IMR-90 (cell line): ENCODE measurements around the gene ZMYM4. TPM values are rescaled to one million over a fixed set of nuclear protein-coding genes. Genes with fewer than 3 reads are reported as not detected.

Experiments used
- ATAC-seq: fragments of 200-7000 bp; cut with Tn5 transposase; 2 replicates; pipeline ENCODE4 v1.9.1; 2020; ENCODE audit warnings: low read depth, mild to moderate bottlenecking, moderate library complexity
- BruUV-seq: library from RNA; stranded (reverse); fragments of 400-500 nt; replicated peaks from 2 replicates; lab custom pipeline; 2021; lab: Mats Ljungman, UMichigan
- CTCF ChIA-PET: fragments of 300-600 bp; formaldehyde crosslinking; extraction: SDS; loops from one replicate; lab custom pipeline; 2021; ENCODE audit warnings: antibody characterized with exemption; lab: Yijun Ruan, JAX
- POLR2A ChIA-PET: fragments of 300-600 bp; sonication (Branson Sonifier 250); formaldehyde crosslinking; loops from one replicate; lab custom pipeline; 2022; ENCODE audit warnings: antibody characterized with exemption; ENCODE audit not compliant: unreplicated experiment; lab: Charles Lee
- DNase-seq: peaks from one replicate; pipeline ENCODE4 v3.0.0; 2013
- H2AFZ ChIP-seq: replicated peaks from 2 replicates; pipeline ENCODE3; 2013; ENCODE audit warnings: low read length, mild to moderate bottlenecking; ENCODE audit not compliant: poor library complexity
- H2AK5ac ChIP-seq: 2 replicates; pipeline ENCODE4 v1.6.1; 2013; ENCODE audit warnings: low read depth, low read length, inconsistent platforms
- H2AK9ac ChIP-seq: replicated peaks from 2 replicates; pipeline ENCODE3; 2013; ENCODE audit warnings: mild to moderate bottlenecking, low read depth, low read length, moderate library complexity; ENCODE audit not compliant: poor library complexity
- H2BK120ac ChIP-seq: 2 replicates; pipeline ENCODE4 v1.6.1; 2013; ENCODE audit warnings: low read depth, low read length, inconsistent platforms
- H2BK15ac ChIP-seq: 3 replicates; pipeline ENCODE4 v1.6.1; 2013; ENCODE audit warnings: low read depth, low read length, inconsistent platforms
- H2BK20ac ChIP-seq: 2 replicates; pipeline ENCODE4 v1.6.1; 2013; ENCODE audit warnings: low read depth, mild to moderate bottlenecking, inconsistent platforms, low read length, moderate library complexity
- H2BK5ac ChIP-seq: 2 replicates; pipeline ENCODE4 v1.6.1; 2013; ENCODE audit warnings: mild to moderate bottlenecking, low read depth, low read length, inconsistent platforms; ENCODE audit not compliant: poor library complexity, severe bottlenecking
- H3K14ac ChIP-seq: replicated peaks from 2 replicates; pipeline ENCODE4 v1.6.1; 2013; ENCODE audit warnings: low read depth, low read length, inconsistent platforms
- H3K18ac ChIP-seq: 2 replicates; pipeline ENCODE4 v1.6.1; 2013; ENCODE audit warnings: low read depth, low read length, control low read depth
- H3K23ac ChIP-seq: 2 replicates; pipeline ENCODE4 v1.6.1; 2013; ENCODE audit warnings: low read depth, low read length, inconsistent platforms
- H3K27ac ChIP-seq: 2 replicates; pipeline ENCODE4 v1.5.1; 2013; ENCODE audit warnings: mild to moderate bottlenecking, control low read depth, low read length; ENCODE audit not compliant: insufficient read depth
- H3K27me3 ChIP-seq: 2 replicates; pipeline ENCODE4 v1.6.1; 2013; ENCODE audit warnings: low read length; ENCODE audit not compliant: control insufficient read depth, insufficient read depth
- H3K36me3 ChIP-seq: 2 replicates; pipeline ENCODE4 v1.6.1; 2013; ENCODE audit warnings: low read length, mixed read lengths; ENCODE audit not compliant: control insufficient read depth, insufficient read depth
- H3K4ac ChIP-seq: 2 replicates; pipeline ENCODE4 v1.6.1; 2013; ENCODE audit warnings: low read depth, low read length, inconsistent platforms
- H3K4me1 ChIP-seq: 2 replicates; pipeline ENCODE4 v1.6.1; 2013; ENCODE audit warnings: low read length, mixed read lengths; ENCODE audit not compliant: control insufficient read depth, insufficient read depth
- H3K4me2 ChIP-seq: 2 replicates; pipeline ENCODE4 v1.6.1; 2013; ENCODE audit warnings: low read depth, mild to moderate bottlenecking, control low read depth, low read length, moderate library complexity
- H3K4me3 ChIP-seq: 2 replicates; pipeline ENCODE4 v1.5.1; 2013; ENCODE audit warnings: low read depth, mild to moderate bottlenecking, control low read depth, low read length, moderate library complexity; ENCODE audit not compliant: insufficient read depth
- H3K56ac ChIP-seq: 2 replicates; pipeline ENCODE4 v1.6.1; 2013; ENCODE audit warnings: low read length, inconsistent platforms; ENCODE audit not compliant: insufficient read depth; ENCODE audit errors: extremely low read depth
- H3K79me1 ChIP-seq, 2 experiments: 2 replicates each; pipeline ENCODE4 v1.6.1; 2013; ENCODE audit warnings: low read length in 2 of 2, inconsistent platforms in 1 of 2, low read depth in 1 of 2
- H3K9ac ChIP-seq: 2 replicates; pipeline ENCODE4 v1.6.1; 2013; ENCODE audit warnings: low read depth, low read length, control low read depth
- H3K9me1 ChIP-seq: 2 replicates; pipeline ENCODE4 v1.6.1; 2013; ENCODE audit warnings: low read length, inconsistent platforms; ENCODE audit not compliant: insufficient read depth
- H3K9me3 ChIP-seq: 2 replicates; pipeline ENCODE4 v1.6.1; 2013; ENCODE audit warnings: low read length; ENCODE audit not compliant: control insufficient read depth, insufficient read depth
- H4K20me1 ChIP-seq: 2 replicates; pipeline ENCODE4 v1.6.1; 2013; ENCODE audit warnings: low read length, inconsistent platforms; ENCODE audit not compliant: insufficient read depth
- H4K5ac ChIP-seq: 2 replicates; pipeline ENCODE4 v1.6.1; 2013; ENCODE audit warnings: mild to moderate bottlenecking, low read depth, low read length, control low read depth
- H4K8ac ChIP-seq, 2 experiments: 2 replicates each; pipeline ENCODE4 v1.6.1; 2013; ENCODE audit warnings: low read depth in 2 of 2, low read length in 2 of 2, control low read depth in 1 of 2, inconsistent platforms in 1 of 2
- H4K91ac ChIP-seq: 2 replicates; pipeline ENCODE4 v1.6.1; 2013; ENCODE audit warnings: low read depth, low read length, inconsistent platforms; ENCODE audit not compliant: insufficient read depth
- BHLHE40 ChIP-seq: fragments of 150-350 bp; IDR thresholded peaks from 2 replicates; pipeline ENCODE4 v1.6.1; 2016; ENCODE audit warnings: mild to moderate bottlenecking, low read depth, low read length
- CEBPB ChIP-seq: IDR thresholded peaks from 2 replicates; pipeline ENCODE4 v1.6.1; 2012; ENCODE audit warnings: low read depth, low read length, improper control_type of control experiment
- CHD1 ChIP-seq: IDR thresholded peaks from 2 replicates; pipeline ENCODE4 v1.6.1; 2012; ENCODE audit warnings: low read depth, low read length, improper control_type of control experiment
- CTCF ChIP-seq: conservative IDR thresholded peaks from 2 replicates; pipeline ENCODE4 v1.5.1; 2012; ENCODE audit warnings: mild to moderate bottlenecking, low read depth, low read length, improper control_type of control experiment
- ELK1 ChIP-seq: fragments of 150-350 bp; IDR thresholded peaks from 2 replicates; pipeline ENCODE4 v1.6.1; 2016; ENCODE audit warnings: low read depth, mild to moderate bottlenecking, low read length, moderate library complexity, borderline replicate concordance
- FOS ChIP-seq: fragments of 150-350 bp; IDR thresholded peaks from 2 replicates; pipeline ENCODE4 v1.6.1; 2016; ENCODE audit warnings: low read depth, low read length
- MAFK ChIP-seq: IDR thresholded peaks from 2 replicates; pipeline ENCODE4 v1.6.1; 2012; ENCODE audit warnings: low read depth, low read length, improper control_type of control experiment
- MAZ ChIP-seq: IDR thresholded peaks from 2 replicates; pipeline ENCODE4 v1.6.1; 2012; ENCODE audit warnings: low read depth, mild to moderate bottlenecking, low read length, improper control_type of control experiment, moderate library complexity, borderline replicate concordance
- MXI1 ChIP-seq: IDR thresholded peaks from 2 replicates; pipeline ENCODE4 v1.6.1; 2012; ENCODE audit warnings: low read depth, mild to moderate bottlenecking, low read length, moderate library complexity, borderline replicate concordance
- NFE2L2 ChIP-seq: fragments of 150-350 bp; IDR thresholded peaks from 2 replicates; pipeline ENCODE4 v1.6.1; 2016; ENCODE audit warnings: low read depth, mild to moderate bottlenecking, low read length
- POLR2A ChIP-seq: IDR thresholded peaks from 2 replicates; pipeline ENCODE4 v1.6.1; 2012; ENCODE audit warnings: mild to moderate bottlenecking, low read depth, low read length
- RAD21 ChIP-seq: IDR thresholded peaks from 2 replicates; pipeline ENCODE4 v1.6.1; 2012; ENCODE audit warnings: low read length, improper control_type of control experiment
- RCOR1 ChIP-seq: IDR thresholded peaks from 2 replicates; pipeline ENCODE4 v1.6.1; 2012; ENCODE audit warnings: mild to moderate bottlenecking, low read length, improper control_type of control experiment; ENCODE audit not compliant: insufficient replicate concordance
- RFX5 ChIP-seq: IDR thresholded peaks from 2 replicates; pipeline ENCODE4 v1.8.0; 2012; ENCODE audit warnings: low read depth, mild to moderate bottlenecking, low read length, moderate library complexity
- SMC3 ChIP-seq: fragments of 150-350 bp; IDR thresholded peaks from 2 replicates; pipeline ENCODE4 v1.6.1; 2016; ENCODE audit warnings: low read depth, mild to moderate bottlenecking, antibody characterized with exemption, low read length, moderate library complexity
- USF2 ChIP-seq: fragments of 150-350 bp; IDR thresholded peaks from 2 replicates; pipeline ENCODE4 v1.6.1; 2017; ENCODE audit warnings: mild to moderate bottlenecking, antibody characterized with exemption, low read length, low read depth
- dilution Hi-C: fragments of 300-500 bp; cut with HindIII; formaldehyde crosslinking; loops from one replicate; pipeline ENCODE4 v1.14.3; 2018; ENCODE audit warnings: low sequenced_read_pairs; ENCODE audit not compliant: unreplicated experiment
- in situ Hi-C: fragments of 300-500 bp; cut with MboI; formaldehyde crosslinking; loops from 3 replicates; pipeline ENCODE4 v1.14.3; 2019; ENCODE audit warnings: low sequenced_read_pairs, inconsistent platforms, mixed read lengths
- intact Hi-C: fragments of 100-400 bp; cut with micrococcal nuclease; formaldehyde crosslinking; loops from 2 replicates; pipeline ENCODE4 v1.10.0; 2022
- polyA plus RNA-seq, 3 experiments: library from polyadenylated mRNA; depleted of rRNA; stranded (reverse); fragments of >200 nt; gene quantifications; 2 replicates each; pipeline ENCODE4 v1.2.3, GENCODE V29; 2012; ENCODE audit warnings: low replicate concordance in 1 of 3
- total RNA-seq: library from RNA; depleted of rRNA; stranded (reverse); fragments of >200 nt; gene quantifications from 2 replicates; pipeline ENCODE4 v1.2.3, GENCODE V29; 2012

The ZMYM4 gene
- total and polyA plus RNA-seq, 2 of the 4 experiments (the other 2 are of a cell fraction) = 14.7 to 53.8 TPM

- Histone ChIP-seq H2BK5ac (no peak overlapping the region), H2AK9ac (no peak overlapping the region), H2AK5ac (no peak overlapping the region), H4K91ac (no peak overlapping the region), H3K9ac (no peak overlapping the region), H2AFZ (no peak overlapping the region), H3K56ac (no peak overlapping the region), H3K14ac (no peak overlapping the region), H3K27me3 (no peaks in the 10 kb centered on the region), H3K27ac (no peak overlapping the region), H4K8ac (no peak overlapping the region), H2BK120ac (no peak overlapping the region), H4K5ac (no peak overlapping the region), H3K4me2 (no peak overlapping the region), H3K4me3 (no peak overlapping the region), H3K4me1 (no peaks in the 10 kb centered on the region), H2BK15ac (no peak overlapping the region), H3K36me3 (peaks cover 35% of the 10 kb centered on the region), H3K9me3 (no peaks in the 10 kb centered on the region), H3K18ac (no peak overlapping the region), H3K79me1 (peaks cover 4 to 6% of the 10 kb centered on the region in 2 experiments; a peak in 3 of 4 replicates), H3K23ac (no peak overlapping the region), H2BK20ac (no peak overlapping the region), H4K20me1 (0 out of 2 replicates have a peak, but pooled peaks cover 5% of the 10 kb centered on the region), H3K4ac (no peak overlapping the region), H3K9me1 (no peaks in the 10 kb centered on the region)
- ChIA-PET CTCF (no interaction called here), POLR2A (no interaction called here)
- TF ChIP-seq RFX5 = no peak
- no peak for TF ChIP-seq MAZ
- no peak for TF ChIP-seq ELK1
- TF ChIP-seq CHD1 = no peak
- no peak for TF ChIP-seq FOS
- TF ChIP-seq RCOR1 = no peak
- no peak for TF ChIP-seq NFE2L2
- no peak for TF ChIP-seq SMC3
- no peak for TF ChIP-seq MXI1
- no peak for TF ChIP-seq CTCF
- TF ChIP-seq RAD21 = no peak
- no peak for TF ChIP-seq MAFK
- TF ChIP-seq CEBPB = no peak
- TF ChIP-seq POLR2A = no peak
- TF ChIP-seq USF2 = no peak
- no peak for TF ChIP-seq BHLHE40
- intact Hi-C loops (no loop called here), dilution Hi-C loops (no loop called here), in situ Hi-C loops (no loop called here)
- DNase-seq = peak; percentile 39
- BruUV-seq = no TSS peak
- peak; percentile 59 for ATAC-seq
Observed at GRCh38 chr1:35406103-35406502, 137.6 kb downstream of the ZMYM4 start.
